ENCODE measurements around the gene FOXF2.

FOXF2 gene

GRCh38 chr6:1438471-1438881 lies 49.1 kb downstream of the FOXF2 start:
- H3K4me3 ChIP-seq (ENCODE audit: low read length) = no peak overlapping the region
- DNase-seq (ENCODE audit: low read depth) = no peak
- no peak for TF ChIP-seq CTCF (conservative IDR thresholded peaks at IDR 0.05; ENCODE audit: low read depth, low read length)

- no peak for TF ChIP-seq CTCF (conservative IDR thresholded peaks at IDR 0.05; ENCODE audit: low read depth, low read length)
- DNase-seq (ENCODE audit: low read depth) = no peak
- no peak overlapping the region for H3K4me3 ChIP-seq (ENCODE audit: low read length)
Measured at GRCh38 chr6:1439349-1439748, 50.0 kb downstream of the FOXF2 start.

GRCh38 chr6:1442929-1443328 lies 53.6 kb downstream of the FOXF2 start:
- no peak for DNase-seq (ENCODE audit: low read depth)
- no peak for TF ChIP-seq CTCF (conservative IDR thresholded peaks at IDR 0.05; ENCODE audit: low read depth, low read length)

More at GRCh38 chr6:1442929-1443328, 53.6 kb downstream of the FOXF2 start:
- no peak overlapping the region for H3K4me3 ChIP-seq (ENCODE audit: low read length)

Measured in retinal pigment epithelial cell (primary cell).